HG03575 (cell line): ENCODE measurements around the gene GNAT1.
"Not testable (repeated sequence)": the region's sequence is repeated elsewhere in the genome, so short reads cannot be mapped to it uniquely, and the experiment has no call there.

ENCODE experiments used
- ATAC-seq: cut with Tn5 transposase; IDR thresholded peaks from one replicate; pipeline ENCODE4 v1.9.1; 2021; ENCODE audit not compliant: unreplicated experiment, insufficient number of reproducible peaks, low FRiP score; ENCODE audit errors: extremely low read depth

The GNAT1 gene

DNA sequence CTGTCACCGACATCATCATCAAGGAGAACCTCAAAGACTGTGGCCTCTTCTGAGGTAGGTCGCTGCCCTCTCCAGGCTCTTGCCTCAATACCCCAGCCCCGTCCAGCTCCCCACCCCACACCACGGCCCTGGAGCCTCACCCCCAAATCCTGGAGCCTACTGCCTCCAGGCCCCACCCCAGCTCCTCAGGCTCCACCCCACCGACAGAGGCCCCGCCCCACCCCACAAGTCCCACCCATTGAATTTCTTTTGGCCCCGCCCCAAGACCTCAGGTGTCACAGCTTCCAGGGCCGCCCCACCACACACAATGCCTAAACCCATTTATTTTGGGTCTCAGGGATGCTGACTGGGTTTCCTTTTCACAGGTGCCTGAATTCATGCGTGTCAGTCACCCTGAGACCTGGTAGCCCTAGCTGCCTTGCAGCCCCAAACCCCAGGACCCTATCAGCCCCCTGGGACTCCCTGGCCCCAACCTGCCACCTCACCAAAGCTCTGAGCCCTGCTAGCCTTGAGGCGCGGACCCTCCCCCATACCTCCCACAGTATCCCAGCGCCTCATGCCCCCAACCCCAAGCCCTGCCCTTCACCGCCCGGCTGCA is 3.6 kb downstream of the GNAT1 start:
- ATAC-seq: no peak

DNA sequence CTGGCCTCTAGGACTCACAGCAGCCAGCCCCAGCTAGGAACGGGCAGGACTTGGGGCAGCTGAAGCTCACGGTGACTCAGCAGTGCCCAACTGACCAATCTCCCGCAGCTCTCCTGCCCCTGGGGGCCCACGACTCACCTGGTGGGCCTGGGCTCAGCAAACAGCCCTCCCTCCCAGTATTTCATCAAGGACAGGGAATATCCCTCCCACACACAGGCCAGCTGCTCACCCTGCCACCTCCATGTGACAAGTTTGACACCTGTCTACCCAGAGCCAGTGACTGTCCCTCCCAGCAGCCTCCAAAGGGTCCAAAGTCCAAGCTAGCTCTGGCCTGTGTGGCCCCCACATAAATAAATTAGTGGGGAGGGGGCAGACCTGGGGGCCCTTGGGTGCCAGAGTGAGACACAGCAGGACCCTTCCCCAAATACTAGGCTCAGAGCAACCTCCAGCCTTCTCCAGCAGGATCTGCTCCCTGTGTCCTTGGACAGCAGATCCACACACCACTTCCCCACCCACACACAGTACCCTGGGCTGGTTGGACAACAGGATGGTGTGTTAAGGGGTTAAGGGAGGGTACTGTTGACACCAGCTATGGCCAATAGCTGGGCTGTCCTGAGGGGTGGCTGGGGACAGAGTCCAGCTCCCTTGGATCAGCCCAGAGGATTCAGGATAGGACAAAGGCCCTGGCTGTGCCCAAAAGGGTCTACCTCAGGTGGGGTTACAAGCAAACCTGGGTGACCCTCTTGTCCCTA is 4.3 kb downstream of the GNAT1 start:
- ATAC-seq: no peak

DNA sequence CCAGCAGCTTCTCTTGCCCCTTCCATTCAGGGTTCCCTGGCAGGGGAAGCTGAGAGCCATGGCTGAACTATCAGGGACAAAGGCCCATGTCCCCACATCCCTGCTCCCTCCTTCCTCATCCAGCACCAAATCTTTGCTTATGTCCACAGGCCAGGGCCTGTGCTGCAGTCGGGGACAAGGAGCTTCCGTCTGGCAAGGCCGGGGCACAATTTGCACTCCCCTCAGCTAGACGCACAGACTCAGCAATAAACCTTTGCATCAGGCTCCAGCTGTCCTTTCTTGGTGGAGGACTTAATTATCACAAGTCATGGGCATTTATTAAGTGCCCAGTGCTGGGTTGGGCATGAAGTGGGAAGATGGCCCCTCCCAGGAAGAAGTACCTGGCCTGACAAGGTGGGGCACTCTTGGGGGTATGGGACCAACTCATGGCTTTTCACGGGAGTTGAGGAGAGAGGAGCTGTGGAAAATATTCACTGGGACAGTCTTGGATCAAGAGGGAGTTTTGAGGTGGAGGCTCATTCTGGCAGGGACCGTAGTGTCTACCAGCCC is 4.9 kb downstream of the GNAT1 start:
- ATAC-seq: no peak

DNA sequence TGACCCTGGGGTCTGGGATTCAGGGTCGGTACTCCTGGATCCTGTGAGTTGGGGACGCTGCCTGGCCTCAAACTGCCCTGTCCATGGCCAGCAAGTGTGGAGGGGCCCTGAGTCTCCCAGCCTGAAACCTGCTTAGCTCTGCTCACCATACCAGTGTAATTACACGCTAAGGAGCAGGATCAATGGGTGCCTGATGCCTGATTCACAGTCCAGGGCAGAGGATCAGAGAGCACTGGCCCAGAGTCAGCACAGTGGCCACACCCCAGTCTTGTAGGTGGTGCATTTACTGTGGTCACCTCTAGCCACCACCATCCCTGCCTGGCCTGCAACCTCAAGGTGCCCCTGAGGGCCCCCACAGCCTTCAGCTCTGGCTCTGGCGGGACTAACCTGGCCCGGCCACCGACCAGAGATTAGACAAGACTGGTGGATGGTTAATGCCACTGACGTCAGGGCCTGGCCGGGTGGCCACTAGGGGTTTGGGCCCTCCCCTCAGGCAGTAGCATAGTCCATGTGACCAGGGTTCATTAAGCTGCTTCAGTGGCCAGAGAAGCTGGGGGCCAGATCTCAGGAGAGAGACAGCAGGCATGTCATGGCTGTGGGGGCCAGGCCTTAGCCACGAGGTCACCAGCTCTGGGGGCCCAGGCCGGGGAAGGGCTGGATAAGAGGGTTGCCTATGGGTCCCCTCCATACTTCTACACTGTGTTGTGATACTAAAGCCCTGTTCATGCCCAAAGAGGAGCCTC is 10.3 kb downstream of the GNAT1 start:
- ATAC-seq: no peak

DNA sequence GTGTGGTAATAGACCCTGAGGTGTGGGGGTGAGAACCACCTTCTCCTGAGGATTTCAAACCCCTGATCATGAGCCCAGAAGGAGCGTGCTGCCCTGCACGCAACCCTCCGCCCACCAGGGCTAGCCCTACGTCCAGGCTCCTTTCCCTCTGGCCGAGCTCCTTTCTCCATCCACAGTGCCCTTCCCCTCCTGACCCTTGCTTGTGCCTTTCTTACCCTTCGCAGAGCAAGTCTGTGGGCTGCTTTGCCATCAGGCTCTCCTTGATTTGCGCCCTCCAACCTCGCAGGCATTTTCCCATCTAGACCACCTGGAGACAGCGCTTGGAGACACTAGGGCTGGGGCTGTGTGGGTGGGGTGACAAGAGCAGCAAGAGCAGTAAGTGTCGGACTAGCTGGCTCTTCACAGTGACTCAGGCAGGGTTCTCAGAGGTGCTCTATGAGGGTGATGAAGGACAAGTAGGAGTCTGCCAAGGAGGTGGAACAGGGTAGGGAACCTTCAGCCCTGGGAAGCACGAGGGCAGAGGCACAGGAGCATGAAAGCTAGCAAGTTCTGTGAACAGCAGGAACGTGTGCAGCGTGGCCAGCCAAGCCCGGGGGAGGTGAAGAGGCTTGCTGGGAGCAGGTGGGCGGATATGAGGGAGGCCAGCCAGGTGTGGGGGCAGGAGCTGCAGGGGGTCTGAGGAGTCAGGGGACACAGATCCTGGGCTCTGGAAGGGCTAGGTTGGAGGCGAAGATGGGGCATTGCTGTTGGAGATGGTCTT is 11.1 kb downstream of the GNAT1 start:
- no peak for ATAC-seq

DNA sequence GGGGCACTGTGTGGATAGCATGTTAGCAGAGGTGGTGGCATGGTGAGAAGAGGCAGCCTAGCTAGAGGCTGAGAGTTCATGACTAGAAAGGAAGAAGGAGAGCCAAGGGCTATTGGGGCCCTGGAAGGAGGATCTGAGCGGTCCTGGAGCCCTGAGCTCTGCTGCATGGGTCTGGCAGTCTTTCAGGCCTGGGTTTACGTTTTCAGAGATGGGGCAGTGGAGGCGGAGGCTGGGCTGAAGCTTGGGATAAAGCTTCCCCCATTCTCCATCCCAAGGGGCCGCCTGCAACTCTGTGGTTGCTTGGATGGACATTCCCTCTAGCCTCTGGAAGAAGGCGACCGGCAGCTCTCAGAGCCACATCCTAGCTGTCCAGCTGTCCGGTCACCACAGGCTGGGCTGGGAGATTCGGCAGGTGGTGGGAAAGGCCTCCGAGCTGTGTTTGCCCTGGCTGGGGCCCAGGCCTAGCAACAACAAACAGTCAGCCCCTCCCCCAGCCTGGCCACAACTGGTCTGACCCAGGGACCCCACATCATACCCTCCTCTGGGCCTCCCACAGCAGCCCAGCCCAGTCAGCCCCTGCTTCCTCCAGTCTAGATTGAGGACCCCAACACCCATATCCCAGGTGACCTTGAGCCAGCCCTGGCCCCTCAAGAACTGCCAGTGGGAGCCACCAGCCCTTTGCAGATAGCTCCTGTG is 11.9 kb downstream of the GNAT1 start:
- ATAC-seq: no peak

DNA sequence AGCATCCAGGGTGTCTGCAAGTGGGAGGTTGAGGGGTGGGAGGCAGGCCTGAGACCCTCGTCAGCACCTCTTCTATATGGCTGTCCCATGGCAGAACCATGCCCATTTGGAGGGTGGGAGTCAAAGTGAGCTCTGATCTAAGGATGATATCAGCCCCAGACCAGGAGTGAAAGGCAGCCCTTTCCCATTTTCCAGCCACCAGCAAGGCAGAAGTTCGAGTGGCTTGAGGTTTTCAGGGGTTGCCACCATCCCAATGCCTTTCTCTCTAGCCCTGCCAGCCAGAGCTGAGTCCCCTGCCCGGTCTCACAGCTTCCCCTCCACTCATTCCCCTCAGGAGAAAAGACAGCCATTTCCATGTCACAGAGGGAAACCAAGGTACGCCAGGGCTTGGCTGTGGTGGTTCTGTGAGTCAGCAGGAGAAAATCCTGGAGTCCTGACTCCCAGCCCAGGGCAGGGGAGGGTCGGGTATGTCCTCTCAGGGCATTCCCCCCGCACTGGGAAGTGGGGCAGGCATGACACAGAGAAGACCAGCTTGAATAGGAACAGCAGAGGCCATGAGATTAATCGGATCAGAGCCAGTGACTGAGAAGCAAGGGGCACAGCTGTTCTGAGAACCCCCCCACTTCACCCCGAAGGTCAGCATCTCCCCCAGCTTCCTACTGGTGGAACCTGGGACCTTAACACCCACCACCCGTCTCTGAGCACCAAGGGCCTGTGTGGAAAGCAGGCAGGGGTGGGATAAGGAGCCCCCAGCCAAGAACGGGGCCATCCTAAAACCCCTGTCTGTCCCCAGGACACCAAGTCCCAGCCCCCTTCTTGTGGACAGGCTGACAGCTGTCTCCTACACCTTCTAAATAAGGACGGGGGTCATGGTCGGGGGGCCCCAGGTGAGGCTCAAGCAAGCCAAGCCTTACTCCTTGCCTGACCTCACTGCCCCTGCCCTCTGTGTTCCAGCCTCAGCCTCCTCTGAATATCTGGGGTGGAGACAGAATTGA is 12.7 kb downstream of the GNAT1 start:
- no peak for ATAC-seq

DNA sequence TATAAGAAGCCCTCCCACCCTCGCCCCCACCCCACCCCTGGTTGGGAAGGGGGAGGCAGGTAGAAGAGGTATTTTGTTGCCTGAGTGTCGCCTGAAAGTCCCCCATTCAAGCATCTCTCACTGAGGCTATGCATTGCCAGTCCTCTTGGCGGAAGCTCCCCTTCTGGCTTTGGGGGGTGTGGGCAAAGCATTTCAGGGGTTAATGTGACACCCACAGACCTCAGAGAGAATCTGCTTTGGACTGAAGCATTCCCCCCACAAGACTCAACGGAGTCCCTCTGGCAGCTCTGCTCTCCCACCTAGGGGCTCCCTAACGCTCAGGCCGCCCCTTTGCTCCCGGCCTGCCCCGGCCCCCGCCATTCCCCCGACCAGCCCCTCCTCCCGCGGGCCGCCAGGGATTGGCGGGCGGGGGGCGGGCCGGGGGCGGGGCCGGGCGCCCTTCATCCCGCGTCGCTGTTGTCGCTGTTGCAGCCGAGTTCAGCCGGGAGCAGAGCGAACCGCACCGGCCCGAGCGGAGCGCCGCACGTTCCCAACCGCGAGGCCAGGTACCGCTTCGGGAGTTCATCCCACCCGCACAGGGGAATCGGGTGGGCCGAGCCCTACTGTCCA is 13.5 kb downstream of the GNAT1 start, which contains the start of gene SLC38A3:
SLC38A3 (plus strand) TSS at position 468 of the 609 bp plus-strand sequence. CDS start 8,929 bp downstream, outside the sequence.
- no peak for ATAC-seq

DNA sequence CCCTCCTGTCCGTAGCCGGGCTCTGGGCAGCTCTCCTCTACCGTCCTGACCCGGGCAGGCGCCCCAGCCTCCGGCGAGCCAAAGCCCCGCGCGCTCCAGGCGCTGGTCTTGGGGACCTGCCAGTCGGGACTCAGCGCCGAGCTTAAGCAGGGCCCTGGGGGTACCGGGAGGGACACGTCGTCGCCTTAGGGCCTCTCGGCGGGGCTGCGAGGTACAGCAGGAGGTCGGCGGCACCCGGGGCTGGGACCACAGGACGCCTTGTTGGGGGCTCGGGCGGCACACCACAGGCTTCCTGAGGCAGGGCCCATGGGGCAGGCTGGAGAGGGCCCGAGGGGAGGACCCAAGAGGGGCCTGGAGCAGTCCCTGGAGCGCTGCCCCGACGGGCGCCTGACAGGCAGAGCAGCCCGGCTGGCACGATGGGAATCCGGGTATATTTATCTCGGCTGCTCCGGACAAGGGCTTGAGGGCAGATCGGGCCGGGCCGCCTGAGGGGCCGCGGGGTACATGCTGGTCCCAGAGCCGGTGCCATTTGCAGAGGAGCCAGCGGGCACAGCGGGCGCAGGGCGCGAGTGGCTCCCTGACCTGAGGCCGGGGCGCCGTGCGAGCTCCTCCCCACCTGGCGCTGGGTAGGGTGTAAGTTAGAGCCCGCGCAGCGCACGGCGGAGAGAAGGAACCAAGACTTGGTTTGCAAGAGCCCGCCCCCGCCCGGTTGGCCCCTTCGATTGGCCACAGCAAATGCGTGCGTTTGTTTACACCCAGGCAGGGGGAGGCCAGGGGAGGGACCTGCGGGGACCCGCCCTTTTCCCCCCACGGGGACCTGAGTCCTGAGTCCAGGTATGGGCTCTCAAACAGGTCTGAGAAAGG is 14.2 kb downstream of the GNAT1 start:
- ATAC-seq: no peak

DNA sequence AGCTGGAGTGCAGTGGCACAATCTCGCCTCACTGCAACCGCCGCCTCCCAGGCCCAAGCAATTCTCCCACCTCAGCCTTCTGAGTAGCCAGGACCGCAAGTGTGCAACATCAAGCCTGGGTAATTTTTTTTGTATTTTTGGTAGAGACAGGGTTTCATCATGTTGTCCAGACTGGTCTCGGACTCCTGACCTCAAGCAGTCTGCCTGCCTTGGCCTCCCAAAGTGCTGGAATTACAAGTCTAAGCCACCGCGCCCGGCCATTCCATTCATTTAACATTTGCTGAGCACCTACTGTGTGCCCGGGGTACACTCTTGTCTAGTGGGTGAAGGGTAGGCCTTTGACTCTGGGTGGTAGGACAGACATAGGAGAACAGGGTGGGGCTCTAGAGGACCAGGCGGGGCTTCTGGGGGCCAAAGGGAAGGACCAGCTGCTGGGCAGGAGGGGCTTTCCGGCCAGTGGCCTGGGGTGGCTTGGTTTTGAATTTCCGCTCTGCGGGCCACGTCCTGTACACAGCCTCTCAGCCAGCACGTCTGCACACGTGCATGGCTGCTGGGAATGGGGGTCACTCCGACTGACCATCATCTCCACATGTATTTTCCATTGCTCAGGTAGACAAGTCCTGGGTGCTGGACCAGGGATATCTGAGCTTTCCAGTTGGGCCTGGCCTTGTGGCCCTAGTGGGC is 16.1 kb downstream of the GNAT1 start:
- ATAC-seq: no peak

DNA sequence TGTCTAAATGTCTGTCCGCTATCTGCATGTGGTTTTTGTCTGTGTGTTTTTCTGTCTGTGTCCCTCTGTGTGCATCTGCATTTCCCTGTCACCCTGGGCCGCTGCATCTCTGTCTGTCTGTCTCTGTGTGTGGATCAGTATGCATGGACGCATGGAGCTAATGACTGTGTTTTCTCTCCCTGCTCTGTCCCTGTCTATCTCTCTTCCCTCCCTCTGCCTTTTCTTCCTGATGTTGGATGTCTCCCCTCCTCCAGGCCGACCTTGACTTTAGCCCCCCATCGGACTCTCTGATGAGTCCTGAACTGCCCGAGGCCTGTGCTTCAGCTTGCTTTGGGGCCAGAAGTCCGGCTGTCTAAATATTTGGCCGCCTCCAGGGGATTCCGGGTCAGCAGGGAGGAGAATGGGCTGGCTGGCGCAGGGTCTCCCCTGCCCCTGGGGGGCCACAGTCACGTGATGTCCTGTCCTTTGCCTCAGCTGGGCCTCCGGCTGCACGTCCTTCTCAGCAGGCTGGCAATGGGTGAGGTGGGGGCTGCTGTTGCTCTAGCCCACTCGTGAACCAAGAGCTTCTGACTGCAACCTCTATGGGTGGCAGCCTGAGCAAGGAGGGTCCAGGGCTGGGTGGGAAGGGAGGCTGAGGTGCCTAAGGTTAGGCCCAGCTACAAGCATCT is 17.4 kb downstream of the GNAT1 start:
- ATAC-seq: no peak

DNA sequence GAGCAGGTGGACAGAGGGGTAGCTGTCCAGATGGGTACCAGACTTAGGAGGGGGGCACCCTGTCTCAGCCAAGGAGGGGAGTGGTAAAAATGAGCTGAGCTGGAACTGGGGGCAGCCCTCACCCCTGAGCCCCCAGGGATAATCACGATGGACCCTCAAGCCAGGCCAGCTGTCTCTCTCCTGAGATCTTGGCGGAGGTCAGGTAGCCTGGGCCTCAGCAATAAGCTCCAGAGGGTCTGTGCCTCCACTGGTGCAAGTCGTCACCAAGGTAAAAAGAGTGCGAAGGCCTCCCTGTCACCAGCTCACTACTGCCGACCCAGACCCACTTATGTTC is 18.7 kb downstream of the GNAT1 start:
- no peak for ATAC-seq

DNA sequence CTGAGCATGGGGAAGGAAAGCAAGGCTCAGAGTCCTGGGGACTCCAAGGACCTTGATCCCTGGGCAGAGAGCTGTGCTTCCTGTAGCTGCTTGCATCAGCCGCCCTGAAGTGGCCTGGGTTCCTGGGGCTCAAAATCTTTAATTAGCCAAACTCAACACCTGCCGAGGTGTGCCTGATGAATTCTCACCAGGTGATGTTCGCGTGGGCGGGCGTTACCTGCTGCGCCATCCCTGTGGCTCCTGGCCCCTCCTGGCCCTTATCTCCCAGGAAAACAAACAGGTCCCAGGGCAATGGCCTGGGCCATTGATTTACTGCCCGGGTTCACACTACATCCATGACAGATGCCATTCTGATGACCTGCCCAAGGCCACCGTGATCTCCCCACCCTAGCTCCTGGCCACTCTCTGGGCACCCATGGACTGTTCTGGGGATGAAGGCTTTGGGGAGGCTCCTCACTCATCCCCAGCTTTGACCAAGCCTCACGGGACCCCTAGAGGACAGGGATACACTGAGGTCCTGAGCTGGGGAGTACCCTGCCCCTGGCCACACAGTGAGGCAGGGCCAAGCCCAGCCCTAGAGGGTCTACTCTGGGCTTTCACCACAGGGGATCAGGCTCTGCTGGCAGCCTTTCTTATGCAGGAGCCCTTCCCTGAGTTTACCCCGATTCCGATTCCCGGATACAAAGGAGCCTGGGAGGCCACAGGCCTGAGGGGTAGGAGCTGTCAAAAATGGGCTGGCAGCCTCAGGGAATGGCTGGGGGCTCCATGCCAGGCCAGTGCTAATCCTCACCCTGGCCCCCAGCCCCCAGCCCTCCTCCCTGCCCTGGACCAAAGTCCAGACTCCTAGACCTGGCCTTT is 19.3 kb downstream of the GNAT1 start:
- no peak for ATAC-seq

DNA sequence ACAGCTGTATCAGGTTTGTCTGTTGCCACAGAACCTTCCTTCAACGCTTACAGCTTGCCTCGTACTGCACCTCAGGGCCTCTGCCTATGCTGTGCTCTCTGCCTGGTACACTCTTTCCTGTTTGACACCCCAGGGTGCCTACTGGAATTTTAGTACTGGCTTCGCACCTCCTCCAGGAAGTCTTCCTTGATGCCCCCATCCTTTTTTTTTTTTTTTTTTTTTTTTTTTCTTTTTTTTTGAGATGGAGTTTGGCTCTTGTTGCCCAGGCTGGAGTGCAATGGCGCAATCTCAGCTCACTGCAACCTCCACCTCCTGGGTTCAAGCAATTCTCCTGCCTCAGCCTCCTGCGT is 19.9 kb downstream of the GNAT1 start:
- not testable (repeated sequence) for ATAC-seq

DNA sequence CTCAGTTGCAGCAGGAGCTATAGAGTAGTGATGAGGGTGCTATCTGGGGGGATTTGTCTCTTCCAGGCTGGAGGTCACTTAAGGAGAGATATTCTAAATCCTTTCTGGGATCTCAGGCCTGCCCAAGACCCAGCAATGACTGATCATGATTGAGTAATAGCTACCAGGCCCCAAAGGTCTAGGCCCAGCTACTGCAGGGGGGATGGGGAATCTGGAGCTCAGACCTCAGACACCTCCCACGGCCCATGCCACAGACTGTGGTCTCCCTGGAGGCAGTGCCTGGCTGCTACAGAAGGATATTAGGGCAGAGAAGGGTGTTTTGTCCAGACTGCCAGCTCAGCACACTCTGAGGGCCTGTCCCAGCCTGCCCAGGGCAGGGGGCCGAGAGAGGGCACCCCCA is 20.5 kb downstream of the GNAT1 start:
- ATAC-seq: no peak
